ENCODE data around the gene RNASE8. TPM values are rescaled to one million over a fixed set of nuclear protein-coding genes. Genes with fewer than 3 reads are reported as not detected.

RNASE8 gene
- total RNA-seq, 4 donors from 2014 or later = not detected

- Histone ChIP-seq H3K4me3 (no peak overlapping the region), H3K9me3 (no peaks in the 10 kb centered on the region), H3K36me3 (peaks cover 0 to 15% of the 10 kb centered on the region in 2 donors), H3K27ac (peak overlapping the region; percentile 89 to 96 (median 92)), H3K27me3 (no peaks in the 10 kb centered on the region), H3K4me1 (peaks cover 15 to 24% of the 10 kb centered on the region in 2 donors)
- no peak for DNase-seq
- ATAC-seq = no peak
- no peak for TF ChIP-seq CTCF (IDR thresholded peaks at IDR 0.05 in 4 of 5, conservative IDR thresholded peaks at IDR 0.05 in 1 of 5)
- no peak for TF ChIP-seq POLR2A (IDR thresholded peaks at IDR 0.05)
- intact Hi-C loops (cut with DNase I; ENCODE audit: low total_unique reads) = loop anchor here (5.0 kb wide), 2 partner anchors 39 to 414 kb away; partner anchors contain the start of genes RNASE4 and RNASE8
- in situ Hi-C loops (cut with MboI; ENCODE audit: low sequenced_read_pairs in 4 of 4) = loop anchor here in 2 of 4 donors (10.0 kb wide), 1 partner anchor 82 kb away; no protein-coding TSS in a partner anchor
These were observed 38.8 kb downstream of the RNASE8 start for GRCh38 chr14:21096438-21096837.

- Histone ChIP-seq H3K4me3 (peak overlapping the region; percentile 48 to 76 (median 60)), H3K36me3 (peaks cover 0 to 9% of the 10 kb centered on the region in 2 donors), H3K27ac (peak overlapping the region; percentile 89 to 96 (median 92)), H3K9me3 (no peaks in the 10 kb centered on the region), H3K4me1 (peaks cover 15 to 24% of the 10 kb centered on the region in 2 donors), H3K27me3 (no peaks in the 10 kb centered on the region)
- ATAC-seq (peak; percentile 12 to 21), DNase-seq (no peak)
- in situ Hi-C loops (cut with MboI; ENCODE audit: low sequenced_read_pairs in 4 of 4) = loop anchor here in 2 of 4 donors (10.0 kb wide), 1 partner anchor 82 kb away; no protein-coding TSS in a partner anchor
- TF ChIP-seq CTCF (IDR thresholded peaks at IDR 0.05 in 4 of 5, conservative IDR thresholded peaks at IDR 0.05 in 1 of 5) (no peak), POLR2A (IDR thresholded peaks at IDR 0.05) (no peak)
- intact Hi-C loops (cut with DNase I; ENCODE audit: low total_unique reads) = loop anchor here (5.0 kb wide), 2 partner anchors 40 to 415 kb away; partner anchors contain the start of genes RNASE4 and RNASE8
These were observed 39.5 kb downstream of the RNASE8 start for GRCh38 chr14:21096978-21097635.

- no peak for TF ChIP-seq CTCF (IDR thresholded peaks at IDR 0.05 in 4 of 5, conservative IDR thresholded peaks at IDR 0.05 in 1 of 5)
- TF ChIP-seq POLR2A (IDR thresholded peaks at IDR 0.05) = no peak
- in situ Hi-C loops (cut with MboI; ENCODE audit: low sequenced_read_pairs in 4 of 4) (loop anchor here in 2 of 4 donors (10.0 kb wide), 1 partner anchor 83 kb away; no protein-coding TSS in a partner anchor), intact Hi-C loops (cut with DNase I; ENCODE audit: low total_unique reads) (loop anchor here (5.0 kb wide), 2 partner anchors 40 to 415 kb away; partner anchors contain the start of genes RNASE4 and RNASE8)
- peaks cover 0 to 7% of the 10 kb centered on the region in 2 donors for H3K36me3 ChIP-seq
- ATAC-seq = peak; percentile 11 to 25
- peaks cover 15 to 24% of the 10 kb centered on the region in 2 donors for H3K4me1 ChIP-seq
- H3K4me3 ChIP-seq = peak overlapping the region; percentile 48 to 76 (median 60)
- H3K27ac ChIP-seq = peak overlapping the region; percentile 89 to 96 (median 92)
- H3K9me3 ChIP-seq = no peaks in the 10 kb centered on the region
- no peak for DNase-seq
- H3K27me3 ChIP-seq = no peaks in the 10 kb centered on the region
These were observed 40.0 kb downstream of the RNASE8 start for GRCh38 chr14:21097636-21098075.

GRCh38 chr14:21098076-21098891 is 40.7 kb downstream of the RNASE8 start, which contains the start of gene ZNF219:
Gene ZNF219, minus strand, starts transcription at chr14:21098655. Its CDS starts 5,064 bp downstream, at chr14:21093591.
- H3K27ac ChIP-seq = peak within 1 kb of the TSS; percentile 92 to 96 (median 94)
- in situ Hi-C loops (cut with MboI; ENCODE audit: low sequenced_read_pairs in 4 of 4) (loop anchor here in 2 of 4 donors (10.0 kb wide), 1 partner anchor 83 kb away; no protein-coding TSS in a partner anchor), intact Hi-C loops (cut with DNase I; ENCODE audit: low total_unique reads) (loop anchor here (5.0 kb wide), 2 partner anchors 41 to 416 kb away; partner anchors contain the start of genes RNASE4 and RNASE8)
- peak; percentile 34 to 48 for DNase-seq
- peaks cover 20 to 30% of the 10 kb centered on the region in 2 donors for H3K4me1 ChIP-seq
- H3K4me3 ChIP-seq = peak within 1 kb of the TSS; percentile 71 to 93 (median 76)
- TF ChIP-seq CTCF (IDR thresholded peaks at IDR 0.05 in 4 of 5, conservative IDR thresholded peaks at IDR 0.05 in 1 of 5) (peak in 2 of 5 experiments; percentile 28 to 35), POLR2A (IDR thresholded peaks at IDR 0.05) (no peak)
- peak; percentile 48 to 50 for ATAC-seq
- H3K36me3 ChIP-seq = peaks cover 0 to under 1% of the 10 kb centered on the region in 2 donors
- H3K9me3 ChIP-seq = no peaks in the 10 kb centered on the region
- H3K27me3 ChIP-seq = no peaks in the 10 kb centered on the region
